Measurements from ENCODE around the gene PITPNM1. TPM values are rescaled to one million over a fixed set of nuclear protein-coding genes. Genes with fewer than 3 reads are reported as not detected.

The PITPNM1 gene
- total RNA-seq, 1 donor from 2014 or later, result 71.5 TPM

- no peaks in the 10 kb centered on the region for H4K20me1 ChIP-seq (ENCODE audit: insufficient read depth, low read length)
- Mint-ChIP-seq H3K9me3 (ENCODE audit: unreplicated experiment) (peaks cover 12% of the 10 kb centered on the region), H3K4me3 (ENCODE audit: unreplicated experiment) (no peak overlapping the region), H3K36me3 (ENCODE audit: low read depth, unreplicated experiment) (no peaks in the 10 kb centered on the region), H3K4me1 (ENCODE audit: low read depth, unreplicated experiment) (no peaks in the 10 kb centered on the region), H3K27me3 (ENCODE audit: low read depth, unreplicated experiment) (peaks cover 5% of the 10 kb centered on the region), H3K27ac (ENCODE audit: unreplicated experiment) (no peak overlapping the region)
- no peaks in the 10 kb centered on the region for H3K36me3 ChIP-seq (ENCODE audit: insufficient read depth, low read length)
- H3K4me2 ChIP-seq (ENCODE audit: low read length), result no peak overlapping the region
- H3K27me3 ChIP-seq (ENCODE audit: insufficient read depth, low read length), result peaks cover 3% of the 10 kb centered on the region
- DNase-seq (ENCODE audit: low read depth) (no peak), FAIRE-seq (no peak)
- TF ChIP-seq CTCF (IDR thresholded peaks at IDR 0.05; ENCODE audit: insufficient read depth, low read depth, low read length) (no peak), EZH2 (IDR thresholded peaks at IDR 0.05; ENCODE audit: insufficient read depth, low read length) (no peak)
- H3K4me3 ChIP-seq (ENCODE audit: insufficient read depth, low read depth, low read length), result no peak overlapping the region
- no peak overlapping the region for H3K27ac ChIP-seq (ENCODE audit: low read depth, low read length)
- H2AFZ ChIP-seq (ENCODE audit: low read depth, low read length), result no peak overlapping the region
- H3K4me1 ChIP-seq (ENCODE audit: insufficient read depth, low read length), result no peaks in the 10 kb centered on the region
- H3K79me2 ChIP-seq (ENCODE audit: insufficient read depth, low read length), result no peaks in the 10 kb centered on the region
- no peak overlapping the region for H3K9ac ChIP-seq (ENCODE audit: low read length)
- peaks cover 12% of the 10 kb centered on the region for H3K9me3 ChIP-seq (ENCODE audit: insufficient read depth, low read depth, low read length)
Measured at GRCh38 chr11:67534070-67534679, 29.0 kb upstream of the PITPNM1 start.

- DNase-seq (ENCODE audit: low read depth), result no peak
- Mint-ChIP-seq H3K36me3 (ENCODE audit: low read depth, unreplicated experiment) (no peaks in the 10 kb centered on the region), H3K9me3 (ENCODE audit: unreplicated experiment) (peaks cover 14% of the 10 kb centered on the region), H3K27ac (ENCODE audit: unreplicated experiment) (no peak overlapping the region), H3K4me3 (ENCODE audit: unreplicated experiment) (no peak overlapping the region), H3K4me1 (ENCODE audit: low read depth, unreplicated experiment) (no peaks in the 10 kb centered on the region), H3K27me3 (ENCODE audit: low read depth, unreplicated experiment) (peaks cover 5% of the 10 kb centered on the region)
- TF ChIP-seq EZH2 (IDR thresholded peaks at IDR 0.05; ENCODE audit: insufficient read depth, low read length) (no peak), CTCF (IDR thresholded peaks at IDR 0.05; ENCODE audit: insufficient read depth, low read depth, low read length) (no peak)
- no peak overlapping the region for H3K4me3 ChIP-seq (ENCODE audit: insufficient read depth, low read depth, low read length)
- no peak for FAIRE-seq
- no peaks in the 10 kb centered on the region for H3K79me2 ChIP-seq (ENCODE audit: insufficient read depth, low read length)
- no peaks in the 10 kb centered on the region for H4K20me1 ChIP-seq (ENCODE audit: insufficient read depth, low read length)
- H3K27me3 ChIP-seq (ENCODE audit: insufficient read depth, low read length), result peaks cover 3% of the 10 kb centered on the region
- no peak overlapping the region for H3K9ac ChIP-seq (ENCODE audit: low read length)
- H3K9me3 ChIP-seq (ENCODE audit: insufficient read depth, low read depth, low read length), result peaks cover 12% of the 10 kb centered on the region
- H3K36me3 ChIP-seq (ENCODE audit: insufficient read depth, low read length), result no peaks in the 10 kb centered on the region
- no peaks in the 10 kb centered on the region for H3K4me1 ChIP-seq (ENCODE audit: insufficient read depth, low read length)
- H2AFZ ChIP-seq (ENCODE audit: low read depth, low read length), result no peak overlapping the region
- no peak overlapping the region for H3K4me2 ChIP-seq (ENCODE audit: low read length)
- no peak overlapping the region for H3K27ac ChIP-seq (ENCODE audit: low read depth, low read length)
Measured at GRCh38 chr11:67532889-67533288, 27.7 kb upstream of the PITPNM1 start.

GRCh38 chr11:67530282-67530592 is 25.1 kb upstream of the PITPNM1 start:
- FAIRE-seq, result no peak
- Histone ChIP-seq H3K4me1 (ENCODE audit: insufficient read depth, low read length) (no peaks in the 10 kb centered on the region), H3K27ac (ENCODE audit: low read depth, low read length) (no peak overlapping the region), H3K36me3 (ENCODE audit: insufficient read depth, low read length) (no peaks in the 10 kb centered on the region), H3K9me3 (ENCODE audit: insufficient read depth, low read depth, low read length) (peaks cover 12% of the 10 kb centered on the region), H3K27me3 (ENCODE audit: insufficient read depth, low read length) (peaks cover 3% of the 10 kb centered on the region), H2AFZ (ENCODE audit: low read depth, low read length) (no peak overlapping the region), H4K20me1 (ENCODE audit: insufficient read depth, low read length) (no peaks in the 10 kb centered on the region), H3K9ac (ENCODE audit: low read length) (no peak overlapping the region), H3K79me2 (ENCODE audit: insufficient read depth, low read length) (no peaks in the 10 kb centered on the region), H3K4me2 (ENCODE audit: low read length) (no peak overlapping the region), H3K4me3 (ENCODE audit: insufficient read depth, low read depth, low read length) (no peak overlapping the region)
- H3K27me3 Mint-ChIP-seq (ENCODE audit: low read depth, unreplicated experiment), result peaks cover 17% of the 10 kb centered on the region
- no peak for TF ChIP-seq CTCF (IDR thresholded peaks at IDR 0.05; ENCODE audit: insufficient read depth, low read depth, low read length)
- H3K4me1 Mint-ChIP-seq (ENCODE audit: low read depth, unreplicated experiment), result no peaks in the 10 kb centered on the region
- peaks cover 22% of the 10 kb centered on the region for H3K9me3 Mint-ChIP-seq (ENCODE audit: unreplicated experiment)
- no peak overlapping the region for H3K4me3 Mint-ChIP-seq (ENCODE audit: unreplicated experiment)
- no peaks in the 10 kb centered on the region for H3K36me3 Mint-ChIP-seq (ENCODE audit: low read depth, unreplicated experiment)
- DNase-seq (ENCODE audit: low read depth), result no peak
- no peak overlapping the region for H3K27ac Mint-ChIP-seq (ENCODE audit: unreplicated experiment)

All from astrocyte (in vitro differentiated cells and primary cell).